Brain microvascular endothelial cell (primary cell): ENCODE results near the gene PPA2.

Source experiments
- DNase-seq: peaks from one replicate; pipeline ENCODE4 v3.0.0-alpha.2; 2020
- H3K27ac ChIP-seq: fragments of 250-450 bp; sonication (Bioruptor Pico); 2 replicates; pipeline ENCODE4 v1.5.1; 2020; ENCODE audit warnings: mild to moderate bottlenecking, moderate library complexity
- H3K27me3 ChIP-seq: fragments of 250-450 bp; sonication (Bioruptor Pico); replicated peaks from 2 replicates; pipeline ENCODE4 v1.5.1; 2020; ENCODE audit warnings: mild to moderate bottlenecking
- H3K36me3 ChIP-seq: fragments of 250-450 bp; sonication (Bioruptor Pico); replicated peaks from 2 replicates; pipeline ENCODE4 v1.5.1; 2020; ENCODE audit warnings: mild to moderate bottlenecking
- H3K4me3 ChIP-seq: 2 replicates; pipeline ENCODE4 v1.5.1; 2011; ENCODE audit warnings: low read depth, mild to moderate bottlenecking, control low read depth, low read length, moderate library complexity
- in situ Hi-C: cut with HindIII; loops from 2 replicates; pipeline ENCODE4 v1.10.0; 2017; ENCODE audit warnings: low sequenced_read_pairs, low pct_ligation_motif_present
- TF ChIP-seq, protein P1 (sequence below): IDR thresholded peaks from 2 replicates; pipeline ENCODE4 v1.5.1; 2011; ENCODE audit warnings: low read depth, mild to moderate bottlenecking, moderate library complexity, low read length, control low read depth, inconsistent platforms; ENCODE audit errors: missing control alignments

The PPA2 gene

DNA sequence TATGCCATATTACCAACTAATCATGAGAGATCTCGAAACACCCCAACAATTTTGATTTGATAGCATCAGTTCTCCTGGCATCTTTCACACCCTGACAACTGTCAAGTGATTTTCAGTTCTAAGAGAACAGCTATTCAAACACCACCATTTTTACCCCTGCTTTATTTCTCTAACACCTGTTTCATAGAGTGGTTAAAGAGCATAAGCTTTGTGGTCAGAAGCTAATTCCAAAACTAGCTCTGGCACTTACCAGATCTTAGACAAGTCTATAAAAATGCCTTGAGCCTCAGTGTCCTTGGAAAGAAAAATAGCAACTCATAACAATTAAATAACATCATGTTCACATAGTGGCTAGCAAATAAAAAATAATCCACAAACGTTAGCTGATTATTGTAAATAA is 17.9 kb downstream of the PPA2 start:
- no peak overlapping the region for H3K27ac ChIP-seq
- H3K36me3 ChIP-seq = no peaks in the 10 kb centered on the region
- DNase-seq = no peak
- H3K4me3 ChIP-seq = no peak overlapping the region
- no peaks in the 10 kb centered on the region for H3K27me3 ChIP-seq
- in situ Hi-C loops = no loop called here
- TF ChIP-seq, protein P1, sequence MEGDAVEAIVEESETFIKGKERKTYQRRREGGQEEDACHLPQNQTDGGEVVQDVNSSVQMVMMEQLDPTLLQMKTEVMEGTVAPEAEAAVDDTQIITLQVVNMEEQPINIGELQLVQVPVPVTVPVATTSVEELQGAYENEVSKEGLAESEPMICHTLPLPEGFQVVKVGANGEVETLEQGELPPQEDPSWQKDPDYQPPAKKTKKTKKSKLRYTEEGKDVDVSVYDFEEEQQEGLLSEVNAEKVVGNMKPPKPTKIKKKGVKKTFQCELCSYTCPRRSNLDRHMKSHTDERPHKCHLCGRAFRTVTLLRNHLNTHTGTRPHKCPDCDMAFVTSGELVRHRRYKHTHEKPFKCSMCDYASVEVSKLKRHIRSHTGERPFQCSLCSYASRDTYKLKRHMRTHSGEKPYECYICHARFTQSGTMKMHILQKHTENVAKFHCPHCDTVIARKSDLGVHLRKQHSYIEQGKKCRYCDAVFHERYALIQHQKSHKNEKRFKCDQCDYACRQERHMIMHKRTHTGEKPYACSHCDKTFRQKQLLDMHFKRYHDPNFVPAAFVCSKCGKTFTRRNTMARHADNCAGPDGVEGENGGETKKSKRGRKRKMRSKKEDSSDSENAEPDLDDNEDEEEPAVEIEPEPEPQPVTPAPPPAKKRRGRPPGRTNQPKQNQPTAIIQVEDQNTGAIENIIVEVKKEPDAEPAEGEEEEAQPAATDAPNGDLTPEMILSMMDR = no peak

DNA sequence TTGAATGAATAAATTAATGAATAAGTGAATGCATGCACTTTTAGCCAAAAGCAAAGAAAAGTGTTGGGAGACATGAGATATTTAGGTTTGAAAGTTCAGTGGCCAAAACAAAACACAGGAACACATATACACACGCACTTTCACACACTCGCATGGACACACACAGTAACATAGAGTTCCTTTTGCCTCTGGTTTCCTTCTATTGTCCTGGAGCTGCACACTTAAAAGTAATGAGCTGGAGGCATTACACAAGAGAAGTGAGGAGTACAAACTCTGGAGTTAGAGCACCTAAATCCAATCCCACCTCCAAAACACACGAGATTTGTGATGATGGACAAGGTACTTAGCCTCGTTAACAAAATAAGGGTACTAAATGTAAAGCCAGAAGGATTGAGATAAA is 18.7 kb downstream of the PPA2 start:
- H3K36me3 ChIP-seq = no peaks in the 10 kb centered on the region

DNA sequence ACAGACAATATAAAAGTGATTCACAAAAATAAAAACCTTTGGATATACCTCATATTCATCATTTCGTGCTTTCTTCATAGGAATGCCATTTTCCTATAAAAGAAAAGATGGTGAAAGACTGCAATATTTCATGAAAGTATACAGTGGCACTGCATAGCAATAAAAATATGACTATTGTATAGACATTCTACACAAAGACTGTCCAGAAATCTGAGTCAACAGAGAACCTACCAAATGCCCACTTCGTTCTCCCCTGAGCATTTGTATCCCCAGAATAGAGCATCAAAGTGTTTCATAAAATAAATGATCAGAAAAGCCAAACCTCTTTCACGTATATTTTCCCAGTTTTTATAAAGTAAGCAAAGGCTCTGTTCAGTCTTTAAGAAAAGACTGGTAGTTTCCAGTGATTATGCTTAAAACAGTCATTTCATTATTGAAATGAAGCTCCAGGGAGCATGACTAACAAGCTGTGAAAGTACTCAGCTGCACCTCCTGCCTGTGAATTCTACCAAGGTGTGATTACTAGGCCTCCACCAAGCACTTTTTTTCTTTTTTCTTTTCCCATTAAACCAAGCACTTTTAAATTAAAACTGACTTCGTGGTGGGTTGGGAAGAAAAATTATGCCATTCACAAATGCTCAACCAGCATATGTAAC is 20.2 kb downstream of the PPA2 start:
- TF ChIP-seq, protein P1 = no peak
- no peak for DNase-seq
- in situ Hi-C loops = no loop called here
- no peaks in the 10 kb centered on the region for H3K36me3 ChIP-seq
- H3K27ac ChIP-seq = no peak overlapping the region
- no peak overlapping the region for H3K4me3 ChIP-seq
- no peaks in the 10 kb centered on the region for H3K27me3 ChIP-seq

More for the DNA sequence above, 18.7 kb downstream of the PPA2 start:
- in situ Hi-C loops = no loop called here
- TF ChIP-seq, protein P1 = no peak
- H3K4me3 ChIP-seq = no peak overlapping the region
- H3K27ac ChIP-seq = no peak overlapping the region
- DNase-seq = no peak
- no peaks in the 10 kb centered on the region for H3K27me3 ChIP-seq

DNA sequence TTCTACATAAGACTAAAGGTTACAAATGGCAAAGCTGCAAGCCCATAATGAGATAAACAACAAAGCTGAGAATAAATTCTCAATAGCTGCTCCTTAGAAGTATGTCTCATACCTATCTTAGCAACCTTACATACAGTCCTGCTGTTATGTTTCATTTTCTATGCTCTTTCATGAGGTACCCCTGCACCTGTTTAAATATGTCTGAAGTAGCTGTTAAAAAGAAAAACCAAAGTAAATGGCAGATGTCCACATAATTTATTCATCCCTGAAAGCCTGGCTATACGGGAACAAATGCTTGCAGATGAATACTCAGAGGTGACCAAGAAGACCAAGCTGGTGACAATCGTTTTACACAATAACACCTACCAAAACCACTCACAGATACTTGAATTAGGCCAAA is 22.5 kb downstream of the PPA2 start:
- Histone ChIP-seq H3K4me3 (no peak overlapping the region), H3K27ac (no peak overlapping the region), H3K27me3 (no peaks in the 10 kb centered on the region), H3K36me3 (no peaks in the 10 kb centered on the region)
- TF ChIP-seq, protein P1 = no peak
- no peak for DNase-seq
- in situ Hi-C loops = no loop called here

DNA sequence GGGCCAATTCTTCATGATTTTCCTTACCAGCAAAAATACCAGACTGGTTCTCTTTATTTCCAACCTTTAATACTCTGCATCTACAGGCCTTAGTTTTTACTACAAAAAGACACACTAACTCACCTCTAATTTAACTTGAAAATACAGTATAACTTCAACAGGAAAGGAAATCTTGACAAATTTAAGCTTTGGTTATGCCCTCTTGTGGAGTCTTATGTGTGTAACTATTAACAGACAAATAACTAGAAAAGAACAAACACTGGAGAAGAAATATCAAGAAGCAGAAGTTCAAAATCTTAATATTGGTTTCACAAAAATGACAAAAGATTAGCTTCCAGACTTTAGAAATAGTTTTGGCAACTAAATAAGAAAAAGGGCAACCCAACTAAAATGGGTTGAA is 33.0 kb downstream of the PPA2 start:
- H3K27ac ChIP-seq = no peak overlapping the region
- no peak for DNase-seq
- in situ Hi-C loops = no loop called here
- TF ChIP-seq, protein P1 = no peak
- H3K36me3 ChIP-seq = peaks cover under 1% of the 10 kb centered on the region
- no peaks in the 10 kb centered on the region for H3K27me3 ChIP-seq
- H3K4me3 ChIP-seq = no peak overlapping the region

DNA sequence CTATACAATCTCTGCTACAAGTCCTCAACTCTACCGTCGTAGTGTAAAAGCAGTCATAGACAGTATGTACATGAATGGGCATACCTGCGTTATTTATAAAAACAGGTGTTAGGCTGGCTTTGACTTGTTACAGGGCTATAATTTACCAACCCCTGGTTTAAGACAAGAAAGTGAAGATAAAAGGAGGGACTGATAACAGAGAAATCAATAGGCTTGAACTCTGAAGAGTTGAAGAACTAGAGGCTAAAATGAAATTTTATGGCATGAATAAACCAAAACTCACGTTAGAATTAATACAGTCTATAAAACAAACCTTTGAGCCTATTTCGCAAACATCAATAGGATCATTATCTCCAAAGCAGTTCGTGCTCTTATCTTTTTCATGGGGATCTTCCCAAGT is 36.2 kb downstream of the PPA2 start:
- in situ Hi-C loops = no loop called here
- Histone ChIP-seq H3K36me3 (peaks cover 4% of the 10 kb centered on the region), H3K27me3 (no peaks in the 10 kb centered on the region), H3K4me3 (no peak overlapping the region), H3K27ac (no peak overlapping the region)
- no peak for DNase-seq
- TF ChIP-seq, protein P1 = no peak
